Activated CD8-positive, alpha-beta memory T cell treated with anti-CD3 and anti-CD28 coated beads, Interleukin-2, amount 50 U/mL, for 24 hours (primary cell): ENCODE measurements around the gene TSPAN4.

Experiments
- DNase-seq: peaks from one replicate; pipeline ENCODE4 v3.0.0-alpha.2; 2020; ENCODE audit errors: extremely low read depth

Gene TSPAN4, protein sequence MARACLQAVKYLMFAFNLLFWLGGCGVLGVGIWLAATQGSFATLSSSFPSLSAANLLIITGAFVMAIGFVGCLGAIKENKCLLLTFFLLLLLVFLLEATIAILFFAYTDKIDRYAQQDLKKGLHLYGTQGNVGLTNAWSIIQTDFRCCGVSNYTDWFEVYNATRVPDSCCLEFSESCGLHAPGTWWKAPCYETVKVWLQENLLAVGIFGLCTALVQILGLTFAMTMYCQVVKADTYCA

DNA sequence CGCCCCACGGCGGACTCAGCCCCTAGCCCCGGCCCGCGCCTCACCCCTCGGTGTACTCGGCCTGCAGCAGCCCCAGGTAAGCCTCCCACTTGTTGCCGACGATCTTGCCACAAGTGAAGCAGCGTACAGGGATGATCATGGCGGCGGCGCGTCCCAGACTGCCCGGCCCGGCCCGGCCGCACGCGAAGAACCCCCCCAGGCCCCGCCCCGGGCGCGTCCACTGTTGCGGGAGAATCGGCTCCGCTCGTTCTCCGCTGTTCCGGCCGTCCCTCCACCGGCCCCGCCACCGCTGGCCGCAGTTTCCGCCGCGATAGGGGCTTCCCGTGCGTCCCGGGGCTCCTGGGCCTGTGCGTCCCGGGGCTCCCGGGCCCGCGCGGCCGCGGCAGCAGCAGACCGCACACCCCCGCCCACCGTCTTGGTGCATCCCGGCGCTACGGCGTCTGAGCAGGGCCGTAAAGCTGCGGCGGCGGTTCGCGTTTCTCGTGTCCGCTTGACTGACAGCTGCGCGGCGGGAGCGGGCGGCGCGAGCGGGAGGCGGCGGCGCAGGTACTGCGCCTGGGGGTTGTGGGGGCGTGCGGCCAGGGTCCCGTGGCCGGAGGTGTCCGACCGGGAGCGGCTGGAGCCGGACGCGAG lies at the start of gene TSPAN4, which contains the start of gene POLR2L:
TSPAN4 (plus strand) TSS at position 483 of the 633 bp plus-strand sequence. CDS start 7,453 bp downstream, outside the sequence.
POLR2L (minus strand) TSS at position 160 of the 633 bp plus-strand sequence; CDS start at position 139, 21 bp downstream.
- peak; percentile 64 for DNase-seq

DNA sequence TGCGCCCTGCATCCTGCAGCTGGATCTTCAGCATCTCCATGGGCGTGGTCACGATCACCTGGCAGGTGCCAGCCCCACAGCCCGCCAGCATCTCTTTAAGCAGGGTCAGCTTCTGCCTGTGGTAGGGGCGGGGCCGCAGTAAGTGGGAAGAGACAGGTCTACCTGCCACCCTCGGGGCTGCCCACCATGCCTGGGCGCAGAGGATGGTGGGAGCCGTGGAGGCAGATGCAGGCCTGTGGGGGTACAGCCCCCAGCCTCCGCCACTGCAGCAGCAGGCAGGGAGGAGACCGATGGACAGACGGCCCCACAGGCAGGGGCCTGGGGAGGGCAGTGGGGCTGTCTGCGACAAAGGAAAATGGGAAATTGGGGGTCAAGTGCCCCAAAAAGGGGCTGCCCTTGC lies 49.8 kb upstream of the TSPAN4 start:
- DNase-seq: no peak

DNA sequence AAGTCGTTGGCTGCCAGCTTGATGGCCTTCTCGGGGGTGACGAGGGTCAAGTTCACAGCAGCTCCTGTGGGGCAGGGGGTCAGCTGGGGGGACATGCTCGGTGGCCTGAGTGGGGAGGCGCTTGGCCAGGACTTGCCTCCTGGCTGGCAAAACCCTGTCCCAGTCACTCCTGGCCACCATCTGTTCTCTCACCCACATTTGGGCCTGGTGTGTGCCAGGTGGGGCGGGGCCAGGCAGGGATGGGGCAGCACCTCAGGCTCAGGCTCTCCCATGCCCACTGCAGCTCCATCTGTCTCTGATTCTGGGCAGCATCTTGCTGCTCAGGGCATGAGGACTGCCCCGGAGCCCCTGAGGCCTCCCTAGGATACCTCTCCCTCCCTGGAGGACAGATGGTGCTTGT lies 49.1 kb upstream of the TSPAN4 start:
- no peak for DNase-seq

DNA sequence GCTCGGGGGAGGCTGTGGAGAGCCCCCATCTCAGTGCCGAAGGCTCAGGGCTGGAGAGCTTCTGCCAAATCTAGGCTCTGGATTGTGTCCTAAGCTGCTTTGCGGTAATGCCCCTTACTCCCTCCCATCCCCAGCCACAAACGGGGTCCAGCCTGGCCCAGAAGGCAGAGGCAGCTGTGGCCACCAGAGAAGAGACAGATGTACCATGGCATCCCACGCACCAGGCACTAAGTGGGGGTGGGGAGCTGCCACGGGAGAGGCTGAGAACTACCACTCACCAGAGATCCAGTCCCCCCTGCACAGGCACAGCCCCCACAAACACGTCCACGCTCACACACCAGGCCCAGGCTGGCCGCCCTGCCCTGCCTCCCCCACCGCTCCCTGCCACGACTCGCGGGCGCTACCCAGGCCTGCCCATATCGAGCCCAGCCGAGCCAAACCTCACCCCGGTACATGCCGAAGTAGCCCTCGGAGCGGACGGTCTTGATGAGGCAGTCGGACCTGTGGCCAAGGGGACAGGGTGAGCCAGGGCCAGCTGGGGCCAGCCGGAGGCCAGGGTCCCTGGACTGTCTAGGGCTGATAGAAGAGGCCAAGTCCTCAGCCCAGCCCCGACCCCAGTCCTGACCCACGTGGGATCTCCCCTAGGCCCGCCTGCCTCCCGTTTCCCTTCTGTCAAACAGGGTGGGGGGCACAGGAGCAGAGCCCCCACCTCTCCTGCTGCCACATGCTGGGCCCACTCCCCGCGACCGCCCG lies 48.5 kb upstream of the TSPAN4 start:
- DNase-seq: no peak

DNA sequence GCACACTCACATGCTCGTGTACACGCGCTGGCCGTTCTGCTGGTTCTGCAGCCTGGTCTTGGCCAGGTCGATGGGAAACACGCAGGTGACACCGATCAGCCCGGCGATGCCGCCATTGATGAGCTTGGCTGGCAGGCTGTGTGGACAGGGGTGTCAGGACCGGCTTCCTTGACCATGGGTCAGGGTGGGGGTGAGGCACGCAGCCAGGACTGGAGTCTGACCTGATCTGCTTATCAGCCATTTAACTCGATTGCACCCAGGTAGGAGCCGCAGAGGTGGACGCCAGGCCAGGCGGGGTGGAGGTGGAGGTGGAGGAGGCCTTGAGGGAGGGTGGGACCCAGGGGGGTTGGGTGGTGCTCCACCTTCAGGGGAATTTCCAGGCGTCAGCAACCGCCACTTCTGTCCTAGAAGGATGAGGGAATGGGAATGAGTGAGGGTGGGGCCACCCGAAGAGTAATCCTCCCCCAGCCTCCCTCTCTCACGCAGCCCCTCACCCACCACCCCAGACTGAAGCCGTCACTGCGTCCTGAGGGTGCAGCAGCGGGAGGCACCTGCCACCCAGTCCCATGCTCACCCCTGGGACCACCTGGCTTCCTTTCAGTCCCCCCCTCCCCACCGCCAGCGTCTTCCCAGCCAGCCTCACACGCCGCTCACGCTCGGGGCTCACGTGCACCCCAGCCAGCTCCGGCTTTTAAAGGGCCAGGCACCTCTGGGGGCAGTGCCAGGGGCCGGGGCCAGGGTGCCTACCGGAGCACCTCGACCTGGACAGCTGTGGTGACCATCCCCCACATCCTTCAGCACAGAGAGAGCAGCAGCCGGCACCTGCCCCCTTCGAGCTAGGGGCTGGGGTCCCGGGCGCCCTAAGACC lies 47.7 kb upstream of the TSPAN4 start:
- DNase-seq: no peak

DNA sequence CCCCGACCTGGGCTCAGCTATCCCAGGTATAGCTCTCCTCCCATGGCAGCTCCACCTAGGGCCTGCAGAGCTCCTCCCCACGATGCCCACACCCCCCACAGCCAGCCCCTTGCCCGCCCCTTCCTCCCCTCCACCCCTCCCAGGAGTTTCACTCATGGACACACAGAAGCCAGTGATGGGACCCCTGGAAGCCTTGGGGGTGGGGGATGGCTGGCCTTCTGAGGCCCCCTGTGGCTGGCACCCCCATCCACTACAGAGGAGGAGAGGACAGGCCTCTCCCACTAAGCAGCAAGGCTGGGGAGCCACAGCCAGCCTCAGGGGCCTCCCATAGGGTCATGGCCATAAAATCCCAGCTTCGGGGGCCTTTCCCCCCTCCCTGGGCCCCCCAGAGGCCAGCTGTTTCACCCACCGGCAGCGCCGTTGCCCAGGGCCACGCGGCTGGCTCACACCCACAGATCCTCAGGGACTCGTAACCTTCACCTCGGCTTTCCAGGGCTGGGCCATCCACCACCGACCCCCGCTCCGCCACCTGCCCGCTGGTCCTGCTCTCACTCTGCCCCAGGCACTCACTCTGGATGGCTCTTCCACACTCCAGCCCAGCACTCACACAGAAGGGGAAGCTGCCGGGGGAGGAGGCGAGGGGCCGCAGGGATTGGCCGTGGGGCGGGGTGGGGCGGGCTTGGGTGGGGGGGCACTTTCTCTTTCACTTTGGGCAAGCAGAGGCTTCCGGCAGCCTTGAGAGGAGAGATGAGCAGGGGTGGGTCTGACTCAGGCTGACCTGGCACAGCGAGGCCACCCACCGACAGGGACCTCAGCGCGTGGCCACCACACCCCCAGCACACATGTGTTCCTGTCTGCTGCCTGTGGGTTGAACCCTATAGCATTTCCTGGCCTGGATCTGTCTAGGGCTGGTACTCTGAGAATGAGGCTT lies 46.8 kb upstream of the TSPAN4 start:
- DNase-seq: peak; percentile 68

DNA sequence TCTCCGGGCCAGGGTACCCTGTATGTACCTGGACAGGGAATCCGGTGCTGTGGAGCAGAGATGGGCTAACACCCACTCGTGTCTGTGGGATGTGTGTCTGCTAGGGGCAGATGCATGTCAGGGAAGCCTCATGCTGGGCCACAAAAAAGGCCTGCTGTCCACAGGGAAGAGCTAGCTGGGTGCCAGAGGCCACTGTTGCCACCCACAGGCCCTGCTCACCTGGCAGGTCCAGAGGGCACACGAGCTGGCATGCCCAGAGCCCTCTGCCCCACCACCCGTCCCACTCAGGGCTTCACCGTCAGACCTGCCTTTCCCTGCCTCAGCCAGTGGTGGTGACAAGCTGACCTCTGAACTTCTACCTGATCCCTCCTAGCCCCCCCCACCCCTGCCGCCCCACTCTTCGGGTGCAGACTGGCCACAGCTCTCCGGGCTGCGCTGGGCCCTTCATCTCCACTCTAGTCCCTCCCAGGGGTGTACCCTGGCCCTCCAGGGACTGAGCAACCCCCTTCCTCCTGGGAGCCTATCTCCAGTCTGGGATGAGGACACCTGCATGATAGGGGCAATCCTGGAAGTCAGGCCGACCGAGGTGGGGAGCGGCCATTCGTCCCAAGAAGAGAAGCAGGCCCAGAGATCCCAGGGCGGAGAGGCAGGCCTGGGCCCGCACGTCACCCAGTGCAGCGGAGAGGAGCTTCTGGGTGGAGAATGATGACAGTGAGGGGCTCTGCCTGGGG lies 45.9 kb upstream of the TSPAN4 start:
- no peak for DNase-seq

DNA sequence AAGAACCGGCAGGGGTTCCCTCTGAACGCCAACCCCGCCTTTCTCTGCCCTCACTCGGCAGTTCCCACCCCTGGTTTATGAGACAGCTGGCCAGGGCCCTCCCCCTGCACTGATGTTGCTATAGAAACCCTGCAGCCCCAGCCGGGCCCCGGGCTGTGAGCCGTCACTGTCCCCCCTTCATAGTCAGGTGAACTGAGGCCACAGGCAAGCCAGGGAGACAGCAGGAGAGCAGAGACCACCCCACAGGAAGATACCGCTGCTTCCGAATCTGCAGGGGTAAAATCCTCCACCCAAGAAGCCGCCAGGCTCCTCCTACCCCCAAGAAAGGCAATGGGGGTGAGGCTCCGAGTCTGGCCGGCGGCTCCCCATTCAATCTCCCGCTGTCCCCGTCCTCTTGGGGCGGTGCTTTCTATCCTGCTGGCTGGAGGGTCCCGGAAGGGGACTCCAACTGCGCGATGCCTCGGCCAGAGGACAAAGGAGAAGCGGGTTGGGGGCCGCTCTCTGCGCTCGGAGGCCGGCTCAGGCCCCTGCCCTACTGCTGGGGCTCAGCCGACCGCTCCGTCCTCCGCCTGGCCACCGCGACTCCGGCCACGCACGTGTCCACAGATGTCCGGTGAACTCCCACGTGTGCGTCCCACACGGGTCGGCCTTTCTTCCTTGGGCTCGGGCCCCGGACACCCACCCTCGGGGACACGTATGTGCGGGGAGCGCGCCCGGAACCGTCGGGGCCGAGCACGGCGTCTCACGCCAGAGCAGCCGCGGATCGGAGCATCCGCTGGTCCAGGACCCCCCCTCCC lies 45.2 kb upstream of the TSPAN4 start:
- peak; percentile 50 for DNase-seq

DNA sequence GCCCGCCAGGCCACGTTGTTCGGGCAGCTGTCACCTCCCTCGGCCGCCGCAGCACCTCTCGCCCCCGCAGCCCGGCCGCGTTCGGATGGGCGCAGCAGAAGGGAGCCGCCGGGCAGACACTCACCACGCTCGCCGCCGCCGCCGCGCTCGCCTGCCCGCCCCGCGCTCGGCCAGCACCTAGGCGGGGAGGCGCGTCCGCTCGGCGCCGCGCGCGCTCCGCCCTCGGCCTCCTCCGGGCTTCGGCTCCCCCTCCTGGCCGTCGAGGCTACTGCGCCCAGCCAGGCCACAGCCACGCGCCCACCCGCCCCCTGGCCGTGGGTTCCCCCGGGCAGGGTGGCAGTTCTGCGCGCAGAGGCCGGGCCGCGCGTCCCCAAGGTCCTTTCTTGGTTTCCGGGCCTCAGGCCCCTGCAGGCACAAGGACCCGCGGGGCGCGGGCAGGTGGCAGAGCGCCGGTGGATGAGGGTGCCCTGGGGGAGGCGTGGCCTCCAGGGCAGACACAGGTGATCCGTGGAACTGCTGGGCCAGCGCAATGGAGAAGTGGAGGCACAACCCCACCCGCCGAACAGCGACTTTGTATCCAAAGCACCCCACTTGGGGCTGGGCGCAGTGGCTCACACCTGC lies 44.4 kb upstream of the TSPAN4 start, which contains the start of gene SLC25A22:
SLC25A22 (minus strand) TSS at position 189 of the 621 bp plus-strand sequence. CDS start 3,275 bp downstream, outside the sequence.
- no peak for DNase-seq

DNA sequence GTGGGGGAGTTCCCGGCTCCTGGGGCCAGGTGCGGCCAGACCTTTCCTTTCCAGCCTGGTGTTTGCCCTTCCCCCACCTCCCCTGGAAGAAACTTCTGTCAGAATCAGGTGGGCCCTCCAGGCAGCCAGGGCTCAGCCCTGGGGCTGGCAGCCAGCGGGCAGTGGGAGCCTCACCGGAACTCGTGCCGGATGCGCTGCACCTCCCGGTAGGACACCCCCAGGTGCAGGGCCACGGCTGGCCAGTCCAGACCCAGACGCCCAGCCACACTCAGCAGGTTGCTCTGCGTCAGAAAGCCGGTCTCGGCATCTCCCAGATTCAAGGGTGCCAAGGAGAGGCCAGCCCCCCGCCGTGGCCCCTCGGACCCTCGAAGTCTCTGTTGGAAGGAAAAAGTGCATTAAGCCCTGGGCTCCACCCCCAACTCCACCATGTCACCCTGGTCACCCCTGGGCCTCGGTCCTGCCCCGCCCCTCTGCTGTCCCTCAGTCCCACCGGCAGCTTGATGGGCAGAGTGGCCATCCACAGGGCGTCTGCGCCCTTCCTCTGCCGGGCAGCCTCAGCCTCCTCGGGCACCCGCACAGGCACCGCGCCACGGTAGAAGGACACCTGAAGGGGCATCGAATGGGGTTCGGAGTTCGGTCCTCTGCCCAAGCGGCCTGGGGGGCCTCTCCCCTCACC lies 42.9 kb upstream of the TSPAN4 start:
- DNase-seq: no peak

DNA sequence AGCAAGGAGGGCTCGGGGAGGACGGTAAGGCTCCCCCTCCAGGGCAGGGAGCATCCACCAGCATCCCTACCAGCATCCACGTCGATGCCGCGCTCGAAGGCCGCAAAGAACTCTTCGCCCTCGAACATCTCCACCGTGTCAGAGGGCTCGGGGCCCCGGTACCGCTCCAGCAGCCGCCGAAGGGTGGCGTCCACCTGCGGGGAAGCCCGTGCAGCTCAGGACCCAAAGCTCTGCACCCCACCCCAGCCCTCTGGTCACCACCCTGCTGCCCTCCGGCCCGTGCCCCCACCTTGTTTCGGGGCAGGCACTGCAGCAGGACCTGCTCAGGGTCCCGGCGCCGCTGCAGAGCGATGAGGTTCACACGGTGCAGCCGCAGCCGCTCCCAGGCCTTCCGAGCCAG lies 42.2 kb upstream of the TSPAN4 start:
- no peak for DNase-seq

DNA sequence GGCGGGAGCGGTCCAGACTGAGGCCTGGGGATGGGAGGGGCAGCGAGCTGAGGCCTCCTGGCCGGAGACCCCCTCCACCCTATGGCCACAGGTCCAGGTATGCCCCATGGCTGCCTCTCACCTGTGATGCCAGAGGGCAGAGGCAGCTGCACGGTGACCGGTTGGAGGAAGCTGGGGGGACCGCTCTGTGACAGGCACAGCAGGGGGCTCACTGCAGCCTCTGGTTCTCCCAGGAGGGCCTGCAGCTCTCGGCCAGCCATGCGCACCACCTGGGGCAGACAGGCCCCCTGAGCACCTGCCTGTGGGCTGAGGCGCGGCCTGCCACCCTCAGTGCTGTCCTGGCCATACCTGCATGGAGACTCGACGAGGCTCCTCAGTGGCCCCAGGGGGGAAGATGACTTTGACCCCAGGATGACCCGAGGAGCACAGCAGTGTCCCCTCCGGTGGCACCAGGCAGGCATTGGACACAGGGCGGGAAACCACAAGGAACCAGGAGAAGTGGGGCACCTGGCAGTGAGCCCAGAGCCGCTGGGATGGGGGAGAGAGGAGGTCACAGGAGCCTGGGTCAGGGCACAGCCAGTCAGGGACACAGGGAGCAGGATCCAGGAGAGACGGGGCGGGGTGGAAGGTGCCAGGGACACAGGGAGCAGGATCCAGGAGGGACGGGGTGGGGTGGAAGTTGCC lies 41.4 kb upstream of the TSPAN4 start:
- no peak for DNase-seq

DNA sequence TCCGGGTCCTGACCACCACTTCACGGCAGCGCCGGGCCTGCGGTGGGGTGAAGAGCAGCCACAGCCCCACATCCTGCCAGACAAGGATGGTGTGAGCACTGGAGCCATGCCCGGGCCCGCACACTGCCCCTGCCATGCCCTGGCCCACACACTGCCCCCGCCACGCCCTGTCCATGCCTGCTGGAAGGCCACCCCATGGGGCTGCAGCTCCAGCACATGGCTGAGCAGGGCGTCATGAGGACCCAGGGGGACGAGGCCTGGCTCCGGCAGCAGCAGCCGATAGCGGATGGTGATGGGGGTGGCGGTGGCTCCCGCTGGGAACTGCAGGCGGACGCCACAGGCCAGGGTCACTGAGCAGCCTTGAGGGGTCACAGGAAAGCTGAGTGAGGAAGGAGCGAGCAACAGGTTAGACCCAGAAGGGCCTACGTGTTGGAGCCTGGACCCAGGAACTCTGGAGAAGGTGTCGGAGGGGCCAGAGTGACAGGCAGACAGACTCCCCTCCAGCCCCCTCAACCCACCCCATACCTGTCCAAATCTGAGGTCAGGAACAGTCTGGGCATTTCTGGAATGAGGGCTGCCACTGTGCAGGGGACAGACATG lies 40.5 kb upstream of the TSPAN4 start:
- DNase-seq: no peak

DNA sequence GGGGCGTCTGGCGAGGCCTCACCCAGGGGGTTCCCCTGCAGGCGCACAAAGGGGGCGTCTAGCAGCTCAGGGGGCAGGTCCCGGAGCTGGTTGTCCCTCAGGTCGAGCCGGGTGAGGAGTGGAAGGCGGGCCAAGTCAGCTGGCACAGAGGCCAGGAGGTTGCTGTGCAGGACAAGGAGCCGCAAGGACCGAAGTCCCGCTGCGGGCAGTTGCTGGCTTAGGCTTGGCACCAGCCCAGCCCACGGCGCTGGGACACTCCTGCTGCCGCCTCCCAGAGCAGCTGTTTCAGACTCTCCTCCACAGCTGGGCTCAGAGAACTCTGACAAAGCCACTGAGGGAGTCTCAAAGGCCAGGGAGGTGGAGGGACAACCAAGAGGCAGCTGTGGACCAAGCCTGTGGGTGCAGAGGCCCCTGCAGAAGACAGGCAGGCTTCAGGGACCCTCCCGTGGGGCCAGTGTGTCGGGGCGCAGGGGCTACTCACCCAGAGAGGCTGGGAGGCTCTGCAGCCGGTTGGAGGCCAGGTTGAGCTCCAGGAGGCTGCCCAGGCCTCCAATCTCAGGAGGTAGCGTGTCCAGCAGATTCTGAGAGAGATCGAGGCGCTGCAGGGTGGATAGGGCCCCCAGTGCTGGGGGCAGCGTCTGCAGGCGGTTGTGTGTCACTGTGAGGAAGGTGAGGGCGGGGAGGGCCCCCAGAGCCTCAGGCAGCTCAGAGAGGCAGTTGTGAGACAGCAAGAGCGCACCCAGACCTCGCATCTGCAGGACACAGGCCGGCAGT lies 39.8 kb upstream of the TSPAN4 start:
- no peak for DNase-seq

DNA sequence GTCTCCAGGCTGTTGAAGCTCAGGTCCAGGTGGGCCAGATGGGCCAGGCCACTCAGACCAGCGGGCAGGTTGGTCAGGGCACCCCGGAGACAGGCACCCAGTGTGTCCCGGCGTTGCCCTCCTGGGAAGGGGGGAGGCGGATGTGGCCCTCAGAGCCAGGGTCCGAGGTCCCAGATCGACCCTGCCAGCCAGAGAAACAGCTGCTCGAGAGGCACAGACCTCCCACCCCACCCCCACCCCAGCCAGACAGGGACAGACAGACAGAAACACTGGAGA lies 39.2 kb upstream of the TSPAN4 start:
- DNase-seq: no peak

DNA sequence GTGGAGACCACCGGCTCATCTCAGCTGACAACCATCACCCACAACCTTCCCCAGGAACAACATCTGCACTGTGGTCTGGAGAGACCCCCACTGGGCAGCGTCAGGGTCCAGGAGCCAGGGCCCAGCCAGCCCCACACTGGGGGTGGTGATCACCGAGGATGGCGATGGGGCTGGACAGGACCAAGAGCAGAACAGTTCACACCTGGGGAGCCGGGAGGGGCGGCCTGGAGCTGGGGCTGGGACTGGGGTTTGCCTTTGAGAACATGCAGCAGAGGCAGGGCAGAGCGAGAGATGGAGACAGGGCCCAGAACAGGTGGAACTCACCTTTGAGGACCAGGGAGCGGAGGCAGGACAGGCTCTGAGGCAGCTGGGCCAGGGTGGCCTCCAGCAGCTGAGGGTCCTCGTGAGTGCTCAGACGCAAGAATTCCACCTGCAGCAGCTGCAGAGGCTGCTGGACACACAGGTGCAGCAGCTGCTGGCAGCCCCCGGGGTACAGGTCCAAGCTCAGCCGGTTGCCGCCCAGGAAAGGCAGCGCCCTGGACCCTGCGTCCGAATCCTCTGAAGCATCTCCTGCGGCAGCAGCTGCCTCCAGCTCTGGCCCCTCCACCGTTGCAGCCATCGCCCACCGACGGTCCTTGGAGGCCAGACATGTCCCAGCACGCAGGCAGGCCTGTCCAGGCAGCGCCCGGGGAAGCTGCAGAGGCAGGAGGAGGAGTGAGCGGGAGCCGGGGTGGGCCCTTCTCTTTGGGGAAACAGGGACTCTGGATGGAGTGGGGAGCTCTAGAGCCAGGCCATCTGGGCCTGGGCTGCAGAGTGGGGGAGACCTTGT lies 38.7 kb upstream of the TSPAN4 start:
- no peak for DNase-seq
